KMS-11 (cell line): ENCODE measurements around the gene CACNG8.
"Not testable (repeated sequence)": the region's sequence is repeated elsewhere in the genome, so short reads cannot be mapped to it uniquely, and the experiment has no call there.

Experiments used
- H2AFZ ChIP-seq: fragments of 200-600 bp; sonication (generic); 2 replicates; pipeline ENCODE4 v1.6.1; 2016; ENCODE audit warnings: antibody characterized with exemption, mixed run types, low read depth
- H3K27ac ChIP-seq: fragments of 200-600 bp; sonication (generic); 2 replicates; pipeline ENCODE4 v1.6.1; 2016; ENCODE audit warnings: mild to moderate bottlenecking, mixed run types
- H3K27me3 ChIP-seq: fragments of 200-600 bp; sonication (generic); 2 replicates; pipeline ENCODE4 v1.6.1; 2017; ENCODE audit warnings: mild to moderate bottlenecking, low read depth, mixed run types, moderate library complexity; ENCODE audit not compliant: insufficient read depth
- H3K36me3 ChIP-seq: fragments of 200-600 bp; sonication (generic); 2 replicates; pipeline ENCODE4 v1.6.1; 2017; ENCODE audit warnings: mild to moderate bottlenecking, mixed run types; ENCODE audit not compliant: insufficient read depth
- H3K4me1 ChIP-seq: fragments of 200-600 bp; sonication (generic); 2 replicates; pipeline ENCODE4 v1.6.1; 2016; ENCODE audit warnings: mild to moderate bottlenecking, low read depth, mixed run types; ENCODE audit not compliant: poor library complexity, severe bottlenecking
- H3K4me2 ChIP-seq: fragments of 200-600 bp; sonication (generic); 2 replicates; pipeline ENCODE4 v1.7.0; 2016; ENCODE audit warnings: mild to moderate bottlenecking, mixed run types
- H3K4me3 ChIP-seq: fragments of 200-600 bp; sonication (generic); IDR thresholded peaks from 2 replicates; pipeline ENCODE4 v1.6.1; 2017; ENCODE audit warnings: low read depth, low read length, mixed read lengths; ENCODE audit not compliant: insufficient read depth
- H3K79me2 ChIP-seq: fragments of 200-600 bp; sonication (generic); 2 replicates; pipeline ENCODE4 v1.6.1; 2016; ENCODE audit warnings: low read depth, mixed run types; ENCODE audit not compliant: insufficient read depth
- H3K9ac ChIP-seq: fragments of 200-600 bp; sonication (generic); 2 replicates; pipeline ENCODE4 v1.6.1; 2016; ENCODE audit warnings: mild to moderate bottlenecking, mixed run types
- H4K20me1 ChIP-seq: fragments of 200-600 bp; sonication (generic); 2 replicates; pipeline ENCODE4 v1.6.1; 2016; ENCODE audit warnings: mild to moderate bottlenecking, mixed run types; ENCODE audit not compliant: insufficient read depth
- TF ChIP-seq, protein P1 (sequence below): fragments of 200-600 bp; sonication (generic); conservative IDR thresholded peaks from 2 replicates; pipeline ENCODE4 v1.6.1; 2017; ENCODE audit warnings: low read depth, mild to moderate bottlenecking, antibody characterized with exemption, low read length, moderate library complexity, mixed read lengths

Gene CACNG8

DNA sequence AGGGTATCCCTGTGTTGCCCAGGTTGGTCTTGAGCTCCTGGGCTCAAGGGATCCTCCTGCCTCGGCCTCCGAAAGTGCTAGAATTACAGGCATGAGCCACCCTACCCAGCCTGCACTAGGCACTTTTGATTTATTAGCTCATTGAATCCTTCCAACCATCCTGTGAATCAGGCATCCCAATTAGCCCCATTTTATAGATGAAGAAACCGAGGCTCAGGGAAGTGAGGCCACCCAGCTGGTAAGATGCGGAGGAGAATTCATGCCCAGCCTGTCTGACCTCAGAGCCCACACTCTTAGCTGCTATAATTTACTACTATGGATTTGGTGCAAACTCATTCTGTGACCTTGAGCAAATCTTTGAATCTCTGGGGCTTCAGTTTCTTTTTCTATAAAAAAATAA, 17.8 kb upstream of the CACNG8 start:
- Histone ChIP-seq H3K4me3 (no peak overlapping the region), H3K27me3 (no peaks in the 10 kb centered on the region; the same call in 1 of the 2 replicates), H2AFZ (no peak overlapping the region), H3K36me3 (no peaks in the 10 kb centered on the region), H3K4me1 (no peaks in the 10 kb centered on the region), H3K79me2 (no peaks in the 10 kb centered on the region), H4K20me1 (no peaks in the 10 kb centered on the region), H3K4me2 (no peak overlapping the region), H3K27ac (no peak overlapping the region), H3K9ac (no peak overlapping the region)
- TF ChIP-seq, protein P1, sequence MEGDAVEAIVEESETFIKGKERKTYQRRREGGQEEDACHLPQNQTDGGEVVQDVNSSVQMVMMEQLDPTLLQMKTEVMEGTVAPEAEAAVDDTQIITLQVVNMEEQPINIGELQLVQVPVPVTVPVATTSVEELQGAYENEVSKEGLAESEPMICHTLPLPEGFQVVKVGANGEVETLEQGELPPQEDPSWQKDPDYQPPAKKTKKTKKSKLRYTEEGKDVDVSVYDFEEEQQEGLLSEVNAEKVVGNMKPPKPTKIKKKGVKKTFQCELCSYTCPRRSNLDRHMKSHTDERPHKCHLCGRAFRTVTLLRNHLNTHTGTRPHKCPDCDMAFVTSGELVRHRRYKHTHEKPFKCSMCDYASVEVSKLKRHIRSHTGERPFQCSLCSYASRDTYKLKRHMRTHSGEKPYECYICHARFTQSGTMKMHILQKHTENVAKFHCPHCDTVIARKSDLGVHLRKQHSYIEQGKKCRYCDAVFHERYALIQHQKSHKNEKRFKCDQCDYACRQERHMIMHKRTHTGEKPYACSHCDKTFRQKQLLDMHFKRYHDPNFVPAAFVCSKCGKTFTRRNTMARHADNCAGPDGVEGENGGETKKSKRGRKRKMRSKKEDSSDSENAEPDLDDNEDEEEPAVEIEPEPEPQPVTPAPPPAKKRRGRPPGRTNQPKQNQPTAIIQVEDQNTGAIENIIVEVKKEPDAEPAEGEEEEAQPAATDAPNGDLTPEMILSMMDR, result no peak

DNA sequence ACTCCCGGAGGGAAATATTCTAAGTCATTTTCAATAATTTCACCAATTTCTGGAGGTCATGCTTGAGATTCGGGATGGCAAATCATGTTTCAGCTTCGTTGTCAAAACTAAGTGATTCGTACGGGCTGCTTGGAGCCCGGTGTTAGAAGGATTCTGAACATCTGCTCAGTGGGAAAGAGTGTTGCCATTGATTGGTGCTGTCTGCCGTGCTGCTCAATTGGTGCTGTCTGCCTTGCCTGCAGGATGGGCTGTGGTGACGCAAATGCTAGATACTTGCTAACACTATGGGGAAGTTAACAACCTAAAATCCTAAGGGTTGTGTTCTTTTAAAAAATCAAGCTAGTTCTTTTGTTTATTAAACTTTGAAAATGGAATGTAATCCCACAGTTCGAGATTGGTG, 17.3 kb upstream of the CACNG8 start:
- no peaks in the 10 kb centered on the region for H3K79me2 ChIP-seq
- no peak overlapping the region for H3K27ac ChIP-seq
- H3K4me2 ChIP-seq, result no peak overlapping the region
- no peak overlapping the region for H3K9ac ChIP-seq
- no peaks in the 10 kb centered on the region for H4K20me1 ChIP-seq
- TF ChIP-seq, protein P1, result no peak
- H3K4me1 ChIP-seq, result no peaks in the 10 kb centered on the region
- H3K36me3 ChIP-seq, result no peaks in the 10 kb centered on the region
- H2AFZ ChIP-seq, result no peak overlapping the region
- H3K4me3 ChIP-seq, result no peak overlapping the region
- H3K27me3 ChIP-seq, result no peaks in the 10 kb centered on the region; the same call in 1 of the 2 replicates

DNA sequence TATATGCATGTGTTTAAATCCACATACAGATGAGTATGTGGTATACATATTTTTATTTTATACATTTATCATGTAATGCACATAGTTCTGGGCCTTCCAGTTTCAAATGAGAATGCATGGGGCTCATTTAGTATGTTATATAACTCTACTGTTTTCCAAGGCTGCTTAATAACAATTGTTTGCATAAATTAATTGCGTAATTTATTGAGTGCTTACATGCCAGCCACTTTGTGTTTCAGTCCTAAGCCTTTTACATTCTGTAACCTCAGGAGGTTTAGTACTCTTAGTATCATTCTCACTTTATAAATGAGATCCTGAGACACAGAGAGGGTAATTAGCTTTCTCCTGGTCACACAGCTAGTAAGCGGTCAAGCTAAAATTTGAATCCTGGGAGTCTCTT, 16.7 kb upstream of the CACNG8 start:
- Histone ChIP-seq H4K20me1 (no peaks in the 10 kb centered on the region), H3K4me1 (no peaks in the 10 kb centered on the region), H3K27me3 (no peaks in the 10 kb centered on the region; the same call in 1 of the 2 replicates), H3K36me3 (no peaks in the 10 kb centered on the region), H2AFZ (no peak overlapping the region), H3K4me2 (no peak overlapping the region), H3K4me3 (no peak overlapping the region), H3K27ac (no peak overlapping the region), H3K79me2 (no peaks in the 10 kb centered on the region), H3K9ac (no peak overlapping the region)
- TF ChIP-seq, protein P1, result no peak

DNA sequence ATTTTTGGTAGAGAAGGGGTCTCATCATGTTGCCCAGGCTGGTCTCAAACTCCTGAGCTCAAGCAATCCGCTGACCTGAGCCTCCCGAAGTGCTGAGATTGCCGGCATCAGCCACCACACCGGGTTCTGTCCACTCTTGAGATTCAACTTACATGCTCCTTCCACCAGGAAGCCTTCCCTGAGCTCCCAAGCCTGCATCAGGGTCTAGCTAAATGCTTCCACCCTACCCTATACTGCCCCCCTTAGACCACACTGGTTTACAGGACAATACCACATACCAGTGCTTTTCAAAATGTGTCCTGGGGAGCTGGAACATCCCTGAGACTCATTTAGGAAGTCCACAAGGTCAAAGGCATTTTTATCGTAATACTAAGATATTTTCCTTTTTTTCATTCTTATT, 15.1 kb upstream of the CACNG8 start:
- H3K36me3 ChIP-seq, result no peaks in the 10 kb centered on the region
- no peaks in the 10 kb centered on the region for H3K79me2 ChIP-seq
- no peak overlapping the region for H3K27ac ChIP-seq
- no peak overlapping the region for H3K4me2 ChIP-seq
- TF ChIP-seq, protein P1, result no peak
- H4K20me1 ChIP-seq, result no peaks in the 10 kb centered on the region
- no peaks in the 10 kb centered on the region; the same call in 1 of the 2 replicates for H3K27me3 ChIP-seq
- H3K4me1 ChIP-seq, result no peaks in the 10 kb centered on the region
- H3K4me3 ChIP-seq, result no peak overlapping the region
- no peak overlapping the region for H3K9ac ChIP-seq
- H2AFZ ChIP-seq, result no peak overlapping the region

DNA sequence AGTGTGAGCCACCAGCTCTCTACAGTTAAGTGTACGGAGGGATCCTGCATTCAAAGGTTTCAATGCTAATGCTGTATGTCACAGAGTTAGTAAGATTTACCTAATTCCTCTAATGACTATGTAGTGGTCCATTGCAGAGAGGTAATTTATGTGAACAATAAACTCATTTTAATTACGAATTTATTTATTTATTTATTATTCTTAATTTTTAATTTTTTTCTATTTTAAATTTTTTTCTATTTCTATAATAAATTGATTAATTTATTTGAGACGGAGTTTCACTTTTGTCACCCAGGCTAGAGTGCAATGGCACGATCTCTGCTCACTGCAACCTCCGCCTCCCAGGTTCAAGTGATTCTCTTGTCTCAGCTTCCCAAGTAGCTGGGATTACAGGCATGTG, 14.1 kb upstream of the CACNG8 start:
- not testable (repeated sequence) for H3K4me3 ChIP-seq, H3K27me3 ChIP-seq, H3K4me2 ChIP-seq, H3K4me1 ChIP-seq, H3K9ac ChIP-seq, H3K36me3 ChIP-seq, H4K20me1 ChIP-seq, H3K79me2 ChIP-seq, H3K27ac ChIP-seq, H2AFZ ChIP-seq
